Heart right ventricle (tissue), 16 donors: ENCODE measurements around the gene JHY. TPM values are rescaled to one million over a fixed set of nuclear protein-coding genes. Genes with fewer than 3 reads are reported as not detected.
A peak's percentile ranks its signal among the peaks of the same experiment; 100 is the strongest.

Experiments used
- ATAC-seq, 8 donors: fragments of 200-7000 bp; cut with Tn5 transposase; one replicate each; pipeline ENCODE4 v1.9.1; 2020; ENCODE audit warnings: mild to moderate bottlenecking in 8 of 8, moderate library complexity in 8 of 8, moderate number of reproducible peaks in 1 of 8
- DNase-seq, 2 donors: peaks; one replicate each; pipeline ENCODE4 v3.0.0-alpha.2; 2020
- H3K27ac ChIP-seq, 10 donors: fragments of 200-600 bp; sonication (generic) in 2 of 10; one replicate each; pipeline versions ENCODE4 v1.5.0 to v1.8.0; 2020 to 2022; ENCODE audit warnings: mild to moderate bottlenecking in 3 of 10
- H3K27me3 ChIP-seq, 7 donors: fragments of 200-600 bp; one replicate each; pipeline ENCODE4 v1.8.0; 2021 to 2022; ENCODE audit warnings: mild to moderate bottlenecking in 2 of 7
- H3K36me3 ChIP-seq, 9 donors: fragments of 200-600 bp; sonication (generic) in 1 of 9; one replicate each; pipeline versions ENCODE4 v1.5.0 to v1.8.0; 2020 to 2022; ENCODE audit warnings: mild to moderate bottlenecking in 2 of 9
- H3K4me1 ChIP-seq, 9 donors: fragments of 200-600 bp; sonication (generic) in 1 of 9; one replicate each; pipeline versions ENCODE4 v1.5.0 to v1.8.0; 2020 to 2022; ENCODE audit warnings: mild to moderate bottlenecking in 4 of 9
- H3K4me3 ChIP-seq, 10 donors: fragments of 200-600 bp; sonication (generic) in 2 of 10; one replicate each; pipeline versions ENCODE4 v1.5.0 to v1.8.0; 2020 to 2022; ENCODE audit warnings: mild to moderate bottlenecking in 7 of 10, moderate library complexity in 2 of 10
- H3K9me3 ChIP-seq, 11 donors: fragments of 200-600 bp in 10 of 11; sonication (generic) in 2 of 11; one replicate each; pipeline versions ENCODE4 v1.5.0 to v1.8.0; 2013 to 2022; ENCODE audit warnings: mild to moderate bottlenecking in 2 of 11, control low read depth in 1 of 11, moderate library complexity in 1 of 11
- WGBS, 2 donors: extraction: QIAGEN DNeasy Blood & Tissue Kit; methylation state at CpG; one replicate each; pipeline ENCODE4 v1.1.7; 2013; ENCODE audit warnings: inconsistent platforms in 1 of 2; 5-methylcytosine and 5-hydroxymethylcytosine counted together
- intact Hi-C, 10 donors: fragments of 100-400 bp; cut with DNase I; formaldehyde crosslinking; loops; one replicate each; pipeline versions ENCODE4 v1.11.1 to v1.14.2; 2022
- polyA plus RNA-seq, 2 donors: library from polyadenylated mRNA; stranded (reverse); fragments of 200-250 nt; gene quantifications; one replicate each; pipeline ENCODE4 v1.2.3, GENCODE V29; 2013
- total RNA-seq, 10 donors: library from RNA; stranded (reverse); fragmentation: NEBNext Ultra II Directional in 3 of 10; extraction: Animal tissue kit (Norgen Biotek cat#: 25700) in 3 of 10; gene quantifications; one replicate each; pipeline versions ENCODE4 v1.2.1 to v1.2.4, GENCODE V29; 2021 to 2023
- TF ChIP-seq, protein P1 (sequence below), 9 donors: fragments of 200-600 bp; sonication (generic) in 2 of 9; IDR thresholded peaks; one replicate each; pipeline versions ENCODE4 v1.5.0 to v1.8.0; 2021 to 2022; ENCODE audit warnings: antibody characterized with exemption in 9 of 9, mild to moderate bottlenecking in 5 of 9, moderate library complexity in 1 of 9
- donor health status: Arrhythmogenic right ventricular cardiomyopathy.
- donor health status: ischemic (EF 13 %, LVEDD 7.1; RV severe dilation, severe dysfunction).
- donor health status: healthy with polysubstance abuse.
- donor health status: DM: no; HTN: yes; CAD: no.
- donor health status: DM: no; HTN: no; CAD: no.
- donor health status: ischemic (EF 25% LVEDD 6.9; RV normal size, moderate dysfunction).
- donor health status: ischemic (EF 25% LVEDD 5.7; RV mildly dilated, moderate dysfunction).
- donor health status: healthy.
- donor health status: DM: yes; HTN: yes; CAD: no.
- donor health status: Ischemic cardiomyopathy.
- donor health status: ischemic (EF 35%, LVEDD 5.7; RV mildly dilated, moderate dysfunction).
- donor health status: nonischemic (EF 11% LVEDD 7.7; RV severe dilation, severe dysfunction).
- donor health status: DM: yes; HTN: yes; CAD: no.
- donor health status: PGD.
- donor health status: ischemic (EF 29% LVEDD 5.4; RV normal size, mild dysfunction).
- donor health status: nonischemic (EF 23%, LVEDD 6.1; RV moderate dilation, normal function).

Gene JHY
- total and polyA plus RNA-seq, 12 donors, result 0.41 to 2.3 (median 1.7) TPM

DNA sequence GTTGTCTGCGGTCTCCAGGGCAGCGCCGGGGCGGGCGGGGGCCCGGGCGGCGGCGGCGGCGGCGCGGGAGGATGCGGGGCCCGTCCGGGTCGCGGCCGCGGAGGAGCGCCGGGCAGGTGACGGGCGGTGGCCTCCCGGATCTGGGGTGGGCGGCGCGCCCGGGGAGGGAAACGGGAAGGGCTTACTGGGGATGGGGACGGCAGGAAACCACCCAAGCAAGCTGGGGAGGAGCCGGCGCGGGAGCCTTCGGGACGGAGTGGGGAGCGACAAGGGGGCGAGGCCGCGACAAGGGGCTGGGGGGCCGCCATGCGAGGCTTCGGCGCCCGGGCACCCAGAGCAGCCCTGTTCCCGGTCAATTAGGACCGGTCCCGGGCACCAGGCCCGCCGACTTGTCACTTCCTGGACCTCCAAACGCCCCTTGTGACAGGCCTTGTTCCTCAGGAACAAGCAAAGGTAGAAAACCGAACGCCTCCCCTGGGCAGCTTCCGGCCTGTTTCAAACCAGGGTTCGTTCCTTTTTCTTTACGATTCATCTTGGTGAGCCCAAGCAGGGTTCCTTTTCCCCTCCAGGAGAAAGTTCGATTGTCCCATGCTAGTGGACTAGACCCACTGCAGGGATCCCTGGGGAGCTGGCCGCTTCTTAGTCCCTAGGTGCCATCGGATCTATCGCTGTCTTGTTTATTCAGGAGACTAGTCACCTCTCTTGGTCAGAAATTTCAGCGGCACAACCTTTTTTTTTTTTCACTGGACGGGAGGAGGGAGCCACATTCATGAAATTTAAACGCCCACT lies 492 bp downstream of the JHY start:
- TF ChIP-seq, protein P1, sequence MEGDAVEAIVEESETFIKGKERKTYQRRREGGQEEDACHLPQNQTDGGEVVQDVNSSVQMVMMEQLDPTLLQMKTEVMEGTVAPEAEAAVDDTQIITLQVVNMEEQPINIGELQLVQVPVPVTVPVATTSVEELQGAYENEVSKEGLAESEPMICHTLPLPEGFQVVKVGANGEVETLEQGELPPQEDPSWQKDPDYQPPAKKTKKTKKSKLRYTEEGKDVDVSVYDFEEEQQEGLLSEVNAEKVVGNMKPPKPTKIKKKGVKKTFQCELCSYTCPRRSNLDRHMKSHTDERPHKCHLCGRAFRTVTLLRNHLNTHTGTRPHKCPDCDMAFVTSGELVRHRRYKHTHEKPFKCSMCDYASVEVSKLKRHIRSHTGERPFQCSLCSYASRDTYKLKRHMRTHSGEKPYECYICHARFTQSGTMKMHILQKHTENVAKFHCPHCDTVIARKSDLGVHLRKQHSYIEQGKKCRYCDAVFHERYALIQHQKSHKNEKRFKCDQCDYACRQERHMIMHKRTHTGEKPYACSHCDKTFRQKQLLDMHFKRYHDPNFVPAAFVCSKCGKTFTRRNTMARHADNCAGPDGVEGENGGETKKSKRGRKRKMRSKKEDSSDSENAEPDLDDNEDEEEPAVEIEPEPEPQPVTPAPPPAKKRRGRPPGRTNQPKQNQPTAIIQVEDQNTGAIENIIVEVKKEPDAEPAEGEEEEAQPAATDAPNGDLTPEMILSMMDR (IDR thresholded peaks at IDR 0.05), result no peak
- Histone ChIP-seq H3K4me3 (peak overlapping the region; percentile 29 to 93 (median 72)), H3K9me3 (no peaks in the 10 kb centered on the region), H3K27ac (peak overlapping the region; percentile 30 to 87 (median 76)), H3K36me3 (peaks cover 0 to 7% (median 0%) of the 10 kb centered on the region in 9 donors), H3K4me1 (peaks cover 0 to 20% (median 4%) of the 10 kb centered on the region in 9 donors), H3K27me3 (peaks cover 0 to 34% (median 17%) of the 10 kb centered on the region in 7 donors)
- WGBS, 2 donors, result 4% methylated on average over 59 to 63 of the region's 63 CpGs
- DNase-seq (peak in 1 of 2 donors; percentile 48), ATAC-seq (peak; percentile 59 to 90 (median 80))
- intact Hi-C loops, result no loop called here

DNA sequence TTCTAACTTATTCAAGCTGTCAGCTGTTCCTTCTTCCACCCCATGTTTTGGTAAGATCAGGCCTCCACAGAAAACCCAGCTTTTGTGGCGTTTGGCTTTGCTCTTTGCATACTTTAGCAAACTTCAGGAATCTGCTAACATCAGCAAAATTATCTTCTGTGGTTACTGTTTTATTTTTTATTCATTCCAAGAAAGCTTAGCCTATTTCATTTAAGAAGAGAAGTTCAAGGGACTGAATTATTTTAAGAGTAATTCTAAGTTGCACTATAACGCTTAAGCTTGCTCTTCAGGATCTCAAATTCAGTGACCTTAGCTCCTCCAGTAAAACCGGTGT lies 1.1 kb downstream of the JHY start:
- DNase-seq (no peak), ATAC-seq (peak in 6 of 8 donors; percentile 28 to 47 (median 38))
- H3K4me1 ChIP-seq, result peaks cover 0 to 20% (median 4%) of the 10 kb centered on the region in 9 donors
- peak overlapping the region in 9 of 10 donors; percentile 46 to 93 (median 73) for H3K4me3 ChIP-seq
- H3K27me3 ChIP-seq, result peaks cover 0 to 30% (median 17%) of the 10 kb centered on the region in 7 donors
- intact Hi-C loops, result no loop called here
- peak overlapping the region in 6 of 10 donors; percentile 74 to 87 (median 82) for H3K27ac ChIP-seq
- WGBS, 2 donors, result 61 to 71% methylated on average over 3 of the region's 3 CpGs
- H3K9me3 ChIP-seq, result no peaks in the 10 kb centered on the region
- TF ChIP-seq, protein P1 (IDR thresholded peaks at IDR 0.05), result no peak
- H3K36me3 ChIP-seq, result peaks cover 0 to 7% (median 0%) of the 10 kb centered on the region in 9 donors

DNA sequence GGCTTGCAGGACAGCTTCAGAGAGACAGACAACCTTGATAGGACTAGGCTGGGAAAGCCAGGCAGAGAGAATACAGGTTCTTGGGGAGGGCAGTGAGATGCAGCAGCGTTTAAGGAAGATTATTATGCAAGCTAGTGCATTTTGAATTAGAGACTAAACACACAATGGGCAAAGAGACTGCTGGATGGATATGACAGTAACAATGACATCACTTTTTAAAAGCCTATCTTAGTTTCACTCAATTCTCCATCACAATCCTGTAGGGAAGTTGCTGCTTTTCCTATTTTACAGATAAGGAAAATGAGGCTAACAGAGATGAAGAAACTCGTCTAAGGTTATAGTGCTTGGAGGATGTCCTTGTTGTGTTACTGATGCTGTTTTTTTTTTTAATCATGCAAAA lies 5.6 kb downstream of the JHY start:
- 50 to 51% methylated on average over 2 of the region's 2 CpGs for WGBS, 2 donors
- Histone ChIP-seq H3K4me3 (no peak overlapping the region), H3K36me3 (peaks cover 0 to 7% (median 0%) of the 10 kb centered on the region in 9 donors), H3K4me1 (peaks cover 0 to 14% (median 0%) of the 10 kb centered on the region in 9 donors), H3K27me3 (peaks cover 0 to under 1% (median 0%) of the 10 kb centered on the region in 7 donors), H3K27ac (no peak overlapping the region), H3K9me3 (no peaks in the 10 kb centered on the region)
- TF ChIP-seq, protein P1 (IDR thresholded peaks at IDR 0.05), result no peak
- no peak for ATAC-seq
- intact Hi-C loops, result no loop called here
- DNase-seq, result no peak

DNA sequence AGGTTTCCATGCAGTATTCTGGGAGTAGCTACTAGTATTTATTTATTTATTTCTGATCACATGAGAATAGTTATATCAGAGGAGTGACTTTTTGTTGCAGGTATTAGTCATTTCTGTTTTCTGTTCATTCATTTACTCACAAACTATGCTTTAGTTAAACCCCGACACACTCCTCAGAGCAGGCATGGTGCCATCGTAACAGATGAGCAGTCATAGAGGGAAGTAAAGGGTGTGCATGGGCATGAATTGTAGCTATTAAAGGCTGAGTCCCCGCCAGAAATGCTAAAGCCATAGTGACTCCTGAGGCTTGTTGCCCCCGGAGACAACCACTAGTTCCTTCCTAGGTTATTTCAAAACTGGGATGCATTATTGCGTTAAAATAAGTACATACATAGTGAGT lies 10.6 kb downstream of the JHY start:
- intact Hi-C loops, result no loop called here

More for the DNA sequence above, 10.6 kb downstream of the JHY start:
- ATAC-seq (no peak), DNase-seq (no peak)
- H3K27ac ChIP-seq, result no peak overlapping the region
- TF ChIP-seq, protein P1 (IDR thresholded peaks at IDR 0.05), result no peak
- H3K4me3 ChIP-seq, result no peak overlapping the region
- no peaks in the 10 kb centered on the region for H3K27me3 ChIP-seq
- H3K9me3 ChIP-seq, result no peaks in the 10 kb centered on the region
- 87 to 90% methylated on average over 5 of the region's 5 CpGs for WGBS, 2 donors
- no peaks in the 10 kb centered on the region for H3K4me1 ChIP-seq
- peaks cover 0 to 6% (median 0%) of the 10 kb centered on the region in 9 donors for H3K36me3 ChIP-seq
